GM23338 (cell line): ENCODE measurements around the gene HSCB.

Experiments
- CTCF ChIP-seq, 2 experiments: fragments of 200-600 bp in 1 of 2; sonication (generic) in 1 of 2; conservative IDR thresholded peaks; 2 replicates each; pipeline versions ENCODE4 v1.5.1 to v1.6.1; 2016 to 2017; ENCODE audit warnings: antibody characterized with exemption in 2 of 2, low read depth in 2 of 2, mild to moderate bottlenecking in 2 of 2, moderate library complexity in 1 of 2
- EZH2 ChIP-seq: fragments of 200-600 bp; sonication (generic); IDR thresholded peaks from one replicate; pipeline ENCODE4 v1.8.0; 2017; ENCODE audit warnings: antibody characterized with exemption, mild to moderate bottlenecking, low read depth; ENCODE audit not compliant: unreplicated experiment
- EZH2phosphoT487 ChIP-seq: fragments of 200-600 bp; sonication (generic); IDR thresholded peaks from one replicate; pipeline ENCODE4 v1.8.1; 2018; ENCODE audit warnings: antibody characterized with exemption; ENCODE audit not compliant: unreplicated experiment
- JUNB ChIP-seq: IDR thresholded peaks from one replicate; pipeline ENCODE4 v1.6.1; 2016; ENCODE audit warnings: antibody characterized with exemption; ENCODE audit not compliant: unreplicated experiment
- POLR2AphosphoS5 ChIP-seq: IDR thresholded peaks from 2 replicates; pipeline ENCODE4 v1.6.1; 2016; ENCODE audit warnings: antibody characterized with exemption, low read depth
- REST ChIP-seq: IDR thresholded peaks from one replicate; pipeline ENCODE4 v1.6.1; 2018; ENCODE audit warnings: antibody characterized with exemption; ENCODE audit not compliant: unreplicated experiment
- STAT1 ChIP-seq: IDR thresholded peaks from one replicate; pipeline ENCODE4 v1.6.1; 2016; ENCODE audit warnings: antibody characterized with exemption; ENCODE audit not compliant: unreplicated experiment
- ZNF114 ChIP-seq: fragments of 250-450 bp; sonication (Bioruptor Pico); IDR thresholded peaks from 2 replicates; pipeline ENCODE4 v1.5.0; 2020; ENCODE audit warnings: mild to moderate bottlenecking, moderate library complexity
- ZNF331 ChIP-seq: fragments of 250-450 bp; sonication (Bioruptor Pico); IDR thresholded peaks from 2 replicates; pipeline ENCODE4 v1.5.0; 2020; ENCODE audit warnings: low read depth, mild to moderate bottlenecking, moderate library complexity
- TF ChIP-seq, protein P1 (sequence below): IDR thresholded peaks from 2 replicates; pipeline ENCODE4 v1.6.1; 2016; ENCODE audit warnings: antibody characterized with exemption

DNA sequence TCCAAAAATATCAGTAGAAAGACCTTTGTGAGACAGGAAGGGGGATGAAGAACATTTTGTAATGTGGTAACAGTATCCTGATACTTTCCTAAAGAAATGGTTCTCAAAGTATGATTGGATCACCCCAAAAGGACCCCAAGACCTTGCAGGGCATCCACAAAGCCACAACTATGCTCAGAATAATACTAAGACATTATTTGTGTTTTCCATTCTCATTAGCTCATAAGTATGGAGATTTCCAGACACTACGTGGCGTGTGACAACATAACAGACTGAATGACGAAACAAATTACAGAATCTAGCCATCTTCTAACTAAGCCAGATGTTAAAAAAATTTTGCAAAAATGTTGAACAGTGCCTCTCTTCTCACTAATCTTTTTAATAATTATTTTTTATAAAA lies 25.2 kb upstream of the HSCB start:
- TF ChIP-seq CTCF (conservative IDR thresholded peaks at IDR 0.05; ENCODE audit: low read depth in 2 of 2) (no peak), ZNF114 (CRISPR knock-in tag) (no peak), EZH2 (no peak), STAT1 (no peak), EZH2phosphoT487 (no peak), REST (no peak), POLR2AphosphoS5 (no peak), JUNB (no peak), ZNF331 (CRISPR knock-in tag) (no peak)
- TF ChIP-seq, protein P1, sequence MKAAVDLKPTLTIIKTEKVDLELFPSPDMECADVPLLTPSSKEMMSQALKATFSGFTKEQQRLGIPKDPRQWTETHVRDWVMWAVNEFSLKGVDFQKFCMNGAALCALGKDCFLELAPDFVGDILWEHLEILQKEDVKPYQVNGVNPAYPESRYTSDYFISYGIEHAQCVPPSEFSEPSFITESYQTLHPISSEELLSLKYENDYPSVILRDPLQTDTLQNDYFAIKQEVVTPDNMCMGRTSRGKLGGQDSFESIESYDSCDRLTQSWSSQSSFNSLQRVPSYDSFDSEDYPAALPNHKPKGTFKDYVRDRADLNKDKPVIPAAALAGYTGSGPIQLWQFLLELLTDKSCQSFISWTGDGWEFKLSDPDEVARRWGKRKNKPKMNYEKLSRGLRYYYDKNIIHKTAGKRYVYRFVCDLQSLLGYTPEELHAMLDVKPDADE = no peak
